HL-60 (cell line): ENCODE results near the gene PRDX4.

Source experiments
- DNase-seq, 2 experiments: peaks; one replicate each; pipeline ENCODE4 v3.0.0-alpha.2; 2010 to 2020; ENCODE audit warnings: low read depth in 1 of 2, low spot score in 1 of 2
- H3K27ac ChIP-seq: fragments of 250-450 bp; sonication (Bioruptor Pico); replicated peaks from 2 replicates; pipeline ENCODE4 v1.5.1; 2020; ENCODE audit warnings: mild to moderate bottlenecking, moderate library complexity
- H3K27me3 ChIP-seq: fragments of 250-450 bp; sonication (Bioruptor Pico); 2 replicates; pipeline ENCODE4 v1.5.1; 2021; ENCODE audit warnings: mild to moderate bottlenecking, moderate library complexity; ENCODE audit not compliant: insufficient read depth, poor library complexity, severe bottlenecking
- H3K4me3 ChIP-seq: replicated peaks from 2 replicates; pipeline ENCODE4 v1.5.1; 2011; ENCODE audit warnings: mild to moderate bottlenecking, control low read depth, low read length; ENCODE audit not compliant: insufficient read depth
- CTCF ChIP-seq: IDR thresholded peaks from one replicate; pipeline ENCODE4 v1.5.1; 2011; ENCODE audit warnings: low read length, control low read depth, inconsistent platforms; ENCODE audit not compliant: insufficient read depth
- GABPA ChIP-seq: IDR thresholded peaks from 2 replicates; pipeline ENCODE4 v1.6.1; 2012; ENCODE audit warnings: low read depth
- POLR2AphosphoS5 ChIP-seq: IDR thresholded peaks from 2 replicates; pipeline ENCODE4 v1.6.1; 2012; ENCODE audit warnings: low read depth
- REST ChIP-seq: IDR thresholded peaks from 2 replicates; pipeline ENCODE4 v1.6.1; 2012; ENCODE audit warnings: low read depth; ENCODE audit not compliant: insufficient replicate concordance
- SPI1 ChIP-seq: IDR thresholded peaks from 2 replicates; pipeline ENCODE4 v1.6.1; 2012; ENCODE audit warnings: low read depth, mild to moderate bottlenecking, borderline replicate concordance
- long read RNA-seq: library from polyadenylated mRNA; unstranded; transcript quantifications from one replicate; pipeline ENCODE4 v2.0.0, GENCODE V29; 2020

PRDX4 gene
- long read RNA-seq, transcript PRDX4-202 (7 exons, 1,005 nt) = major isoform, 100 of 107 reads
- long read RNA-seq, partial matches to known transcripts = 1 of 107 reads
- long read RNA-seq, other reads (novel, unspliced or antisense) = 6 of 107 reads

- TF ChIP-seq REST (peak; percentile 16), GABPA (no peak), POLR2AphosphoS5 (peak; percentile 79)
- peak within 1 kb of the TSS; percentile 85 for H3K27ac ChIP-seq
- DNase-seq = peak; percentile 75 to 85
- H3K4me3 ChIP-seq = peak within 1 kb of the TSS; percentile 71
- H3K27me3 ChIP-seq = no peaks in the 10 kb centered on the region
Measured at GRCh38 chrX:23667239-23668177, at the start of gene PRDX4. Gene PRDX4, plus strand, starts transcription at chrX:23667493. Its CDS starts 78 bp downstream, at chrX:23667571.

GRCh38 chrX:23621621-23622265, 45.5 kb upstream of the PRDX4 start:
- Histone ChIP-seq H3K27ac (no peak overlapping the region), H3K27me3 (peaks cover 3% of the 10 kb centered on the region), H3K4me3 (no peak overlapping the region)
- DNase-seq = no peak
- TF ChIP-seq SPI1 = no peak
- no peak for TF ChIP-seq GABPA
- TF ChIP-seq REST = no peak
- no peak for TF ChIP-seq CTCF
- TF ChIP-seq POLR2AphosphoS5 = no peak

- H3K4me3 ChIP-seq = no peak overlapping the region
- no peak for DNase-seq
- H3K27ac ChIP-seq = no peak overlapping the region
- H3K27me3 ChIP-seq = peaks cover 3% of the 10 kb centered on the region
- no peak for TF ChIP-seq REST
- TF ChIP-seq GABPA = no peak
- TF ChIP-seq POLR2AphosphoS5 = no peak
Measured at GRCh38 chrX:23623797-23624196, 43.5 kb upstream of the PRDX4 start.

- Histone ChIP-seq H3K27ac (no peak overlapping the region), H3K4me3 (no peak overlapping the region), H3K27me3 (peaks cover 3% of the 10 kb centered on the region)
- TF ChIP-seq SPI1 (peak; percentile 25; the same call in 1 of the 2 replicates), POLR2AphosphoS5 (no peak), GABPA (no peak), CTCF (no peak), REST (no peak)
- no peak for DNase-seq
Measured at GRCh38 chrX:23626651-23627050, 40.6 kb upstream of the PRDX4 start.
